Activated CD4-positive, alpha-beta memory T cell treated with anti-CD3 and anti-CD28 coated beads, Interleukin-2, amount 10 ng/mL, durations not matched to agents 7 days and 5 days (primary cell): ENCODE results near the gene DNAH12. TPM values are rescaled to one million over a fixed set of nuclear protein-coding genes. Genes with fewer than 3 reads are reported as not detected.
A peak's percentile ranks its signal among the peaks of the same experiment; 100 is the strongest.

Experiments
- CTCF ChIA-PET: fragments of 350-600 bp; sonication (Branson Sonifier 250); formaldehyde crosslinking; loops from one replicate; lab custom pipeline; 2021; ENCODE audit warnings: antibody characterized with exemption, inconsistent platforms; lab: Charles Lee
- POLR2A ChIA-PET: fragments of 350-600 bp; sonication (Branson Sonifier 250); formaldehyde crosslinking; loops from one replicate; lab custom pipeline; 2021; ENCODE audit warnings: antibody characterized with exemption; lab: Charles Lee
- DNase-seq: peaks from one replicate; pipeline ENCODE4 v3.0.0-alpha.2; 2020
- H3K27ac Mint-ChIP-seq: one replicate; pipeline ENCODE4 v1.8.0; 2021; ENCODE audit warnings: mild to moderate bottlenecking, mixed read lengths
- H3K27me3 Mint-ChIP-seq: one replicate; pipeline ENCODE4 v1.8.0; 2021; ENCODE audit warnings: mixed read lengths
- H3K36me3 Mint-ChIP-seq: one replicate; pipeline ENCODE4 v1.8.0; 2021; ENCODE audit warnings: low read depth, mixed read lengths
- H3K4me1 Mint-ChIP-seq: one replicate; pipeline ENCODE4 v1.8.0; 2021; ENCODE audit warnings: mixed read lengths
- H3K4me3 Mint-ChIP-seq: one replicate; pipeline ENCODE4 v1.8.0; 2021; ENCODE audit warnings: mild to moderate bottlenecking, mixed read lengths
- H3K9me3 Mint-ChIP-seq: one replicate; pipeline ENCODE4 v1.8.0; 2021; ENCODE audit warnings: mixed read lengths
- total RNA-seq, 2 experiments: library from RNA; stranded (reverse); gene quantifications; one replicate each; pipeline ENCODE4 v1.2.3, GENCODE V29; 2021

DNAH12 gene
- total RNA-seq, 2 experiments from 2014 or later = 0.03 to 0.05 TPM

DNA sequence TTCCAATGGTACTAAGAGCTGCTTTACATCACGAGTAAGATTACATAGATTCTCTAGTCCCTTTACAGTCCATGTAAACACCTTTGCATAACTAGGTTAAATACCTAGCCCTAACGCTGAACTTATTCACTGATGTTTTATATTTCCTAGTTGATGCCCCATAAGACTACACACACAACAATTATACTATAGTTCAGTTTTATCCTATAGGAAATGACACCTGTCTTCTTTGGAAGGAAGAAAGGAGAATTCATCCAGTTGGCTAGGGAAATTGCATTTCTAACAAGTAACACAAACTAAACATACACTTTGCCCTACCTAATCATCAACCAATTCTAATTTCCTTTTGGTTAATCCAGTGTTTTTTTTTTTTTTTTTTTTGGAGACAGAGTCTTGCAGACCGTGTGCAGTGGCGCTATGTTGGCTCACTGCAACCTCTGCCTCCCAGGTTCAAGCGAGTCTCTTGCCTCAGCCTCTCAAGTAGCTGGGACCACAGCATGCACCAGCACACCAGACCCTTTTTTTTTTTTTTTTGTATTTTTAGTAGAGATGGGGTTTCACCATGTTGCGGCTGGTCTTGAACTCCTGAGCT lies 25.8 kb upstream of the DNAH12 start:
- CTCF ChIA-PET = interaction anchor here (0.6 kb wide), 1 partner anchor 26 kb away, joined by 4 read pairs; no protein-coding TSS in a partner anchor
- Mint-ChIP-seq H3K27ac (no peak overlapping the region), H3K4me3 (no peak overlapping the region), H3K27me3 (no peaks in the 10 kb centered on the region), H3K36me3 (peaks cover 53% of the 10 kb centered on the region), H3K9me3 (no peaks in the 10 kb centered on the region), H3K4me1 (peaks cover 2% of the 10 kb centered on the region)
- POLR2A ChIA-PET = interaction anchor here (1.1 to 4.4 kb wide), 3 partner anchors 13 to 28 kb away, joined by 3 to 30 read pairs (median 20); partner anchors contain the start of genes ARF4 and PDE12
- no peak for DNase-seq

DNA sequence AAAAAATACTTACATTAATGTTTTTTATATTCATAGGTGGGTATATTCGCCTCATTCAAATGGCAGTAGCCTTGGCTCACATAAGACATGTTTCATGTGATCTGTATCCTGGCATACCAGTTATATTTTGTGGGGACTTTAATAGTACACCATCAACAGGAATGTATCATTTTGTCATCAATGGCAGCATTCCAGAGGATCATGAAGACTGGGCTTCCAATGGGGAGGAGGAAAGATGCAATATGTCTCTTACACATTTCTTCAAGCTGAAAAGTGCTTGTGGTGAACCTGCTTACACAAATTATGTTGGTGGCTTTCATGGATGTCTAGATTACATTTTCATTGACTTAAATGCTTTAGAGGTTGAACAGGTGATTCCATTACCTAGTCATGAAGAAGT lies 15.4 kb upstream of the DNAH12 start:
- H3K27me3 Mint-ChIP-seq = no peaks in the 10 kb centered on the region
- CTCF ChIA-PET = no interaction called here
- DNase-seq = no peak
- no peaks in the 10 kb centered on the region for H3K9me3 Mint-ChIP-seq
- H3K36me3 Mint-ChIP-seq = peaks cover 51% of the 10 kb centered on the region
- POLR2A ChIA-PET = interaction anchor here (7.6 kb wide), 1 partner anchor 37 kb away, joined by 173 read pairs; the partner anchor contains the start of gene ARF4
- H3K4me3 Mint-ChIP-seq = no peak overlapping the region
- peak overlapping the region; percentile 47 for H3K27ac Mint-ChIP-seq
- H3K4me1 Mint-ChIP-seq = peaks cover 46% of the 10 kb centered on the region

DNA sequence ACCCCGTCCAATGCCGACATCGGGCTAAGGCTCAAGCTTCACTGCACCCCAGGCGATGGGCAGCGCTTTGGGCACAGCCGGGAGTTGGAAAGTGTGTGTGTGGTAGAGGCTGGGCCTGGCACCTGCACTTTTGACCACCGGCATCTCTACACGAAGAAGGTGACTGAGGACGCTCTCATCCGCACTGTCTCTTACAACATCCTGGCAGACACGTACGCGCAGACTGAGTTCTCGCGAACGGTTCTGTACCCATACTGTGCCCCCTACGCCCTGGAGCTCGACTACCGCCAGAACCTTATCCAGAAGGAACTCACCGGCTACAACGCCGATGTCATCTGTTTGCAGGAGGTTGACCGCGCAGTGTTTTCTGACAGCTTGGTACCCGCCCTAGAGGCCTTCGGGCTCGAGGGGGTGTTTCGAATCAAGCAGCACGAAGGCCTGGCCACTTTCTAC lies 13.0 kb upstream of the DNAH12 start:
- Mint-ChIP-seq H3K27me3 (no peaks in the 10 kb centered on the region), H3K9me3 (no peaks in the 10 kb centered on the region), H3K36me3 (peaks cover 40% of the 10 kb centered on the region), H3K4me1 (peaks cover 44% of the 10 kb centered on the region), H3K27ac (peak overlapping the region; percentile 93), H3K4me3 (peak overlapping the region; percentile 97)
- ChIA-PET POLR2A (interaction anchor here (0.7 to 7.6 kb wide), 23 partner anchors 10 to 466 kb away, joined by 3 to 173 read pairs (median 5); partner anchors contain the start of genes ARF4, DENND6A and SLMAP), CTCF (interaction anchor here (2.5 to 2.7 kb wide), 2 partner anchors 40 to 160 kb away, joined by 10 read pairs; partner anchors contain the start of gene ARF4)
- peak; percentile 62 for DNase-seq

DNA sequence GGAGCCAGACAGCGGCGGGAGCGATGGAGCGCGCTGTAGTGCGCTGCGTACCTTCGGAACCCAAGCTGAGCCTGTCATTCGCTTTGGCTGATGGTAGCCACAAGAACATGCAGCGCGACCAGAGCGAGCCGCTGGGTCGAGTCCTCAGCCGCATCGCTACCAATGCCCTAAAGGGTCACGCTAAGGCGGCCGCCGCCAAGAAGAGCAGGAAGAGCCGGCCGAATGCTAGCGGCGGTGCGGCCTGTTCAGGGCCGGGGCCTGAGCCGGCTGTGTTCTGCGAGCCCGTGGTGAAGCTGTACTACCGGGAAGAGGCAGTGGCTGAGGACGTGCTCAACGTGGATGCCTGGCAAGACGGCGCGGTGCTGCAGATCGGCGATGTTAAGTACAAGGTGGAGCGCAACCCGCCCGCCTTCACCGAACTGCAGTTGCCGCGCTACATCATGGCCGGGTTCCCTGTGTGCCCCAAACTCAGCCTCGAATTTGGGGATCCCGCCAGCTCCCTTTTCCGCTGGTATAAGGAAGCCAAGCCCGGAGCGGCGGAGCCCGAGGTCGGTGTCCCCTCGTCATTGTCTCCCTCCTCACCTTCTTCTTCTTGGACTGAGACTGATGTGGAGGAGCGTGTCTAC lies 12.4 kb upstream of the DNAH12 start:
- H3K27ac Mint-ChIP-seq = peak overlapping the region; percentile 93
- no peaks in the 10 kb centered on the region for H3K27me3 Mint-ChIP-seq
- DNase-seq = peak; percentile 42
- H3K4me3 Mint-ChIP-seq = peak overlapping the region; percentile 97
- H3K9me3 Mint-ChIP-seq = no peaks in the 10 kb centered on the region
- ChIA-PET CTCF (interaction anchor here (0.9 to 2.7 kb wide), 4 partner anchors 40 to 300 kb away, joined by 3 to 10 read pairs (median 8); partner anchors contain the start of gene ARF4), POLR2A (interaction anchor here (0.7 to 7.6 kb wide), 31 partner anchors 11 to 915 kb away, joined by 3 to 173 read pairs (median 4); partner anchors contain the start of genes APPL1, ARF4, DENND6A and PDHB)
- peaks cover 38% of the 10 kb centered on the region for H3K36me3 Mint-ChIP-seq
- H3K4me1 Mint-ChIP-seq = peaks cover 42% of the 10 kb centered on the region

DNA sequence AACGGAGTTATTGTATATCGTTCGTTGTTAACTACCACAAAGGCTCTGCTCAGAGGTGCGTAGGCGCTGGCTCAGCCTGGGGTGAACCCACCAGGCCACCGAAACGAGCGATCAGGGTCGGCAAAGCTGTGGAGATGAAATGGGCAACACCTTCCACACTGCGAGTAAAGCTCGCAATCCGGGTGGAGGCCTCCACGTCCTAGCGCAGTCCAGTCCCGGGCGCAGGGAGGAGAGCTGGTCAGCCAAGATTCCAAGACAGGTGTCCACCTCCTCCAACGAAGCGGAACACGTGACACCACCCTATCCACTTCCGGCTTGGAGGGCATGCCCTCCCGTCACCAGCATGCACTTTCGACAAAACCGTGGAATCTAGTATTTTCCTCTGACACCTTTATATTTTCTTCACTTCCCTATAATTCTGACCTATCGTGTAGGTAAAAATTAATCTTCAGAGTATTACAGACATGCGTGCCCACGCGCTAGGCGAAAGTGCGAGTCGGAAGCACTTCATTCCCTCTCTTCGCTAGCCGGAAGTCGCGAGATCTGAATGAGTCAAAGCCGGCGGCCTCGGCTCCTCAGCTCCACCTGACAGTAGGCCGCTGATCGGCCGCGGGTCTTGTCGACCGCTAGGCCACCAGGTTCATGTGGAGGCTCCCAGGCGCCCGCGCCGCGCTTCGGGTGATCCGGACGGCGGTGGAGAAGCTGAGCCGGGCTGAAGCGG lies 11.8 kb upstream of the DNAH12 start, which contains the start of gene PDE12:
TSS of gene PDE12 (plus strand) at position 537 of the 721 bp plus-strand sequence. CDS start at position 643, 106 bp downstream.
- DNase-seq = peak; percentile 86
- CTCF ChIA-PET = interaction anchor here (0.6 to 2.7 kb wide), 5 partner anchors 41 to 301 kb away, joined by 3 to 10 read pairs (median 5); partner anchors contain the start of gene ARF4
- Mint-ChIP-seq H3K27ac (peak within 1 kb of the TSS; percentile 93), H3K36me3 (peaks cover 34% of the 10 kb centered on the region), H3K4me3 (peak within 1 kb of the TSS; percentile 97), H3K4me1 (peaks cover 37% of the 10 kb centered on the region), H3K27me3 (no peaks in the 10 kb centered on the region), H3K9me3 (no peaks in the 10 kb centered on the region)
- POLR2A ChIA-PET = interaction anchor here (0.7 to 7.6 kb wide), 30 partner anchors 12 to 915 kb away, joined by 3 to 173 read pairs (median 4); partner anchors contain the start of genes APPL1, ARF4, DENND6A and PDHB

DNA sequence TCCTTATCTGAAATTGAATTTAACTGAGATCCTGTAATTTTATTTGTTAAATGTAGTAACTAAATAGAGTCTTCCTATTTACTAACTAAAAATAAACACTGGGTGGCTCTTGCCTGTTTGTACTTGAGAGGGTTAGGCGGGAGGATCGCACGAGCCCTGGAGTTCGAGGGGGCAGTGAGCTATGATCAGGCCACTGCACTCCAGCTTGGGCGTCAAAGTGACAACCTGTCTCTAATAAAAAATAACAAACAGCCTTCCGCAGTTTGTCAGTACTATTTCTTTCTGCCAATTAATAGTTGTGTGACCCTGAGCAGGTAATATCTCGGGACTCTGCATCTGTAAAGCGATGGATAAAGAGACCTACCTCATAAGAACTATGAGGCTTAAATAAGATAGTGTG lies 11.2 kb upstream of the DNAH12 start:
- H3K4me3 Mint-ChIP-seq = peak overlapping the region; percentile 97
- peaks cover 29% of the 10 kb centered on the region for H3K36me3 Mint-ChIP-seq
- DNase-seq = no peak
- ChIA-PET CTCF (interaction anchor here (2.5 kb wide), 1 partner anchor 42 kb away, joined by 10 read pairs; the partner anchor contains the start of gene ARF4), POLR2A (interaction anchor here (1.2 to 7.6 kb wide), 18 partner anchors 12 to 879 kb away, joined by 3 to 173 read pairs (median 8); partner anchors contain the start of genes APPL1, ARF4, DENND6A and PDHB)
- H3K9me3 Mint-ChIP-seq = no peaks in the 10 kb centered on the region
- H3K4me1 Mint-ChIP-seq = peaks cover 31% of the 10 kb centered on the region
- no peaks in the 10 kb centered on the region for H3K27me3 Mint-ChIP-seq
- peak overlapping the region; percentile 93 for H3K27ac Mint-ChIP-seq

DNA sequence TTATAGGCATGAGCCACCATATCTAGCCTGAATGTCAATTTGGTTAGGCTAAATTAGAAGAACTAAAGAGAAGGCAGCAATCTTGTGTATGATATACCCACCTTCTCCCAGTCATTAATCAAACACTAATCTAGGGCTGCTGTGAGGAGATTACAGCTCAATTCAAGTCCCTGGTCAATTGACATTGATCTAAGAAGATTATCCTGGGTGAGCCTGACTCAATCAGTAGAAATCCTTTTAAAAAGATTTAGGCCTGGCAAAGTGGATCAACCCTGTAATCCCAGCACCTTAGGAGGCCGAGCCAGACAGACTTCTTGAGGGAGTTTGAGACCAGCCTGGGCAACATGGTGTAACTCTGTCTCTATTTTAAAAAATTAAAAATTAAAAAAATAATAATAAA lies 2.5 kb upstream of the DNAH12 start:
- Mint-ChIP-seq H3K36me3 (no peaks in the 10 kb centered on the region), H3K4me3 (no peak overlapping the region), H3K27ac (no peak overlapping the region), H3K4me1 (peaks cover 3% of the 10 kb centered on the region), H3K9me3 (no peaks in the 10 kb centered on the region), H3K27me3 (no peaks in the 10 kb centered on the region)
- DNase-seq = no peak
- ChIA-PET CTCF (no interaction called here), POLR2A (no interaction called here)

DNA sequence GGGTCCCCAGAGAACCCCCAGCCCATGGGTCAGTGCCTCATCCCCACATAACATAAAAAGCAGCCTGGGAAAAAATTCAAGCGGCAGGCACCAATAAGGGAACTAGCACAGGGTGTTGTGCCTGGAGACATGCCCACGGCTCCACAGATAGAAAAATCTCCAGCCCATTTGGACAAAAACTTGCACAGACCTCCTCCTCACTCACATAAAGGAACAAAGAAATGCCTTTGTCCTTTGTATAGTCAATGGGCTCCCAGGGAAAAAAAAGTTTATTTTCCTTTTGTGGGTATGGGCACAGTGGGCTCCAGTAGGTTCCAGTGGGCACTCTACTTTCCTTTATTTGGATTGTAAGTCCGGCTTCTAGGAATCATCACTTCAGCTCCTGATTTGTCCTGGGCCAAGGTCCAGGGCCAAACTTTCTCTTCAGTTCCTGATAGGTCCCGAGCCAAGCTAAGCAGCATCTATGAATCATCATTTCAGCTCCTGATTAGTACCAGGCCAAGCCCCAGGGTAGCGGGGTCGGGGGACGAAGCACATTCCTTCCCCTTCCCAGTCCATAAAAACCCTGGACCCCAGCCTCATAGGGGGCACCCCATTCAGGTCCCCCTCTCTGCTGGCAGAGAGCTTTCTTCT lies 1.6 kb upstream of the DNAH12 start:
- POLR2A ChIA-PET = no interaction called here
- H3K27me3 Mint-ChIP-seq = no peaks in the 10 kb centered on the region
- DNase-seq = no peak
- H3K4me3 Mint-ChIP-seq = no peak overlapping the region
- CTCF ChIA-PET = no interaction called here
- no peak overlapping the region for H3K27ac Mint-ChIP-seq
- peaks cover 3% of the 10 kb centered on the region for H3K4me1 Mint-ChIP-seq
- H3K36me3 Mint-ChIP-seq = no peaks in the 10 kb centered on the region
- H3K9me3 Mint-ChIP-seq = no peaks in the 10 kb centered on the region

DNA sequence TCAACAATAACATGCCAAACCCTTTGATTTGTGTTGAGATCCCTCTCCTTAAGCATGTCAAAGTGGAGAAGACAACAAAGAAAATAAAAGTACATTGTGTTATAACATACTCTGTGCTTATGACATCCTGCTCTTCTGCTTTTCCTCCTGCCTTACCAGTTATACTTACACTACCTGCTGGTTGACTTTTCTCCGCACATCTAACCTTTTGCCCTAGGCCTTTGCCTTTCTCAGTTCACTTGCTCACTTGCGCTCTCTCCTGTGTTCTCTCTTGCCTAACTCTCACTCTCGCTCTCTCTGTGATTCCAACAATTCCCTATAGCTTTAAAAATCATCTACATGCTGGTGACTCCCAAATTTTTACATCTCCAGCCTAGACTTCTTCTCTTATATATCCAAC lies 5.7 kb downstream of the DNAH12 start:
- DNase-seq = no peak
- H3K4me3 Mint-ChIP-seq = no peak overlapping the region
- no peaks in the 10 kb centered on the region for H3K9me3 Mint-ChIP-seq
- H3K27me3 Mint-ChIP-seq = no peaks in the 10 kb centered on the region
- ChIA-PET CTCF (interaction anchor here (0.6 kb wide), 1 partner anchor 55 kb away, joined by 7 read pairs; no protein-coding TSS in a partner anchor), POLR2A (interaction anchor here (0.9 kb wide), 1 partner anchor 19 kb away, joined by 3 read pairs; no protein-coding TSS in a partner anchor)
- H3K27ac Mint-ChIP-seq = no peak overlapping the region
- no peaks in the 10 kb centered on the region for H3K36me3 Mint-ChIP-seq
- no peaks in the 10 kb centered on the region for H3K4me1 Mint-ChIP-seq

DNA sequence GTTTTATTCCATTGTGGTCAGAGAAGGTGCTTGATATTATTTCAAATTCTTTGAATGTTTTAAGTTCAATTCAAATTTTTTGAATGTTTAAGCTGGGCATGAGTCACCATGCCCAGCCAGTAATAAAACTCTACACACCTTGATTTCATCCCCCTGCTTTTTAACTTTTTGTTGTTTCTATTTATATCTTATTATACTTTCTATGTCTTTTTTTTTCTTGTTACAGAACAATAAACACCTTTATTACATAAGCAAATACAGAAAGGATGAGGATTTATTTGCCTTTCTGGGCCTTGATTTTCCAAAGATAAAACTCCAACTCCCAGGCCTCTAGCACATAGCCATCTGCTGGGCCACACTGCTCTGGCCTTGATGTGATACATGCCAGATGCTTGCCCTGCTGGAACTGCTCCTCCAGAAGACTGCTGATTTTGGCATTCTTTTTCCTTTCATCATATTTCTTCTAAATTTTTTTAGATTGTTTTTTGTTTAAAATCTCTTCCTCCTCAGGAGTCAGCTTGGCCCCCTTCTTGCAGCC lies 14.0 kb downstream of the DNAH12 start:
- Mint-ChIP-seq H3K27ac (no peak overlapping the region), H3K36me3 (no peaks in the 10 kb centered on the region), H3K4me1 (no peaks in the 10 kb centered on the region), H3K27me3 (peaks cover 3% of the 10 kb centered on the region), H3K9me3 (no peaks in the 10 kb centered on the region), H3K4me3 (no peak overlapping the region)
- CTCF ChIA-PET = no interaction called here
- no peak for DNase-seq
- POLR2A ChIA-PET = interaction anchor here (1.0 kb wide), 1 partner anchor 26 kb away, joined by 4 read pairs; the partner anchor contains the start of gene PDE12

DNA sequence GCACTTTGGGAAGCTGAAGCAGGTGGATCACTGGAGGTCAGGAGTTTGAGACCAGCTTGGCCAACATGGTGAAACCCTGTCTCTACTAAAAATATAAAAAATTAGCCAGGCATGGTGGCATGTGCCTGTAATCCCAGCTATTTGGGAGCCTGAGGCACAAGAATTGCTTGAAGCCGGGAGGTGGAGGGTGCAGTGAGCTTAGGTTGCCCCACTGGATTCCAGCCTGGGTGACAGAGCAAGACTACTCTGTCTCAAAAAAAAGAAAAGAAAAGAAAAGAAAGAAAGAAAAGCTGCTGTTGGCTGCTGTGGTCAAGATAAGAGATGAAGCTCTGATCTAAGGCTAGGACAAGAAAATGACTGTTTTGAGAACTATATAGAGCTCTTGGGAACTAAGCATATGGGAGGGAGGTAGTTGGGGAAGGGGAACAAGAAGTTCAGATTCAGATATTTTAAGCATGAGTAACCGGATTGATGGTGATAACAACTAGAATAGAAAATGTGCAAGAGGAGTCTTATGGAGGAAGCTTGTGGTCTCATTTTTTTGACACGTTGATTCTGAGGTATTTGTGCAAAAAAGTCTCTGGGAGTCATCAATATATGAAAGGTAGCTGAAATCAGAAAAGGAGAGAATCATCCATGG lies 25.7 kb downstream of the DNAH12 start:
- Mint-ChIP-seq H3K4me1 (peaks cover 4% of the 10 kb centered on the region), H3K4me3 (no peak overlapping the region), H3K9me3 (no peaks in the 10 kb centered on the region), H3K27ac (no peak overlapping the region), H3K36me3 (no peaks in the 10 kb centered on the region), H3K27me3 (peaks cover 19% of the 10 kb centered on the region)
- CTCF ChIA-PET = no interaction called here
- POLR2A ChIA-PET = interaction anchor here (0.8 to 1.3 kb wide), 3 partner anchors 12 to 38 kb away, joined by 3 read pairs; partner anchors contain the start of gene PDE12
- no peak for DNase-seq
